ENCODE results near the gene KIAA1671.
A peak's percentile ranks its signal among the peaks of the same experiment; 100 is the strongest.

The KIAA1671 gene

GRCh38 chr22:25048659-25049647, 96.4 kb downstream of the KIAA1671 start:
- DNase-seq, result peak; percentile 55

GRCh38 chr22:25049770-25050169, 97.3 kb downstream of the KIAA1671 start:
- DNase-seq, result no peak

- no peak for DNase-seq
Measured at GRCh38 chr22:25050566-25050965, 98.0 kb downstream of the KIAA1671 start.

- no peak for DNase-seq
Measured at GRCh38 chr22:25051073-25051472, 98.6 kb downstream of the KIAA1671 start.

- DNase-seq, result no peak
Measured at GRCh38 chr22:25051983-25052710, 99.6 kb downstream of the KIAA1671 start.

- DNase-seq, result no peak
Measured at GRCh38 chr22:25053153-25053805, 100.8 kb downstream of the KIAA1671 start.

- peak; percentile 27 for DNase-seq
Measured at GRCh38 chr22:25054943-25055511, 102.5 kb downstream of the KIAA1671 start.

GRCh38 chr22:25057013-25057881, 104.7 kb downstream of the KIAA1671 start:
- peak; percentile 26 for DNase-seq

GRCh38 chr22:25059438-25059837, 106.9 kb downstream of the KIAA1671 start:
- no peak for DNase-seq

GRCh38 chr22:25060522-25061071, 108.1 kb downstream of the KIAA1671 start:
- no peak for DNase-seq

GRCh38 chr22:25061134-25061533, 108.6 kb downstream of the KIAA1671 start:
- no peak for DNase-seq

- DNase-seq, result no peak
Measured at GRCh38 chr22:25061605-25062376, 109.3 kb downstream of the KIAA1671 start.

- DNase-seq, result no peak
Measured at GRCh38 chr22:25062386-25063085, 110.0 kb downstream of the KIAA1671 start.

- no peak for DNase-seq
Measured at GRCh38 chr22:25064894-25065560, 112.5 kb downstream of the KIAA1671 start.

- no peak for DNase-seq
Measured at GRCh38 chr22:25066861-25067435, 114.4 kb downstream of the KIAA1671 start.

- DNase-seq, result peak; percentile 62
Measured at GRCh38 chr22:25067851-25068421, 115.4 kb downstream of the KIAA1671 start.

- DNase-seq, result no peak
Measured at GRCh38 chr22:25068707-25069106, 116.2 kb downstream of the KIAA1671 start.

- DNase-seq, result no peak
Measured at GRCh38 chr22:25069426-25069757, 116.9 kb downstream of the KIAA1671 start.
